SK-N-SH treated with all-trans-retinoic acid at 6 μM for 48 hours (cell line): ENCODE results near the gene TNIK.

Source experiments
- ATAC-seq: fragments of 200-7000 bp; cut with Tn5 transposase; 3 replicates; pipeline ENCODE4 v1.9.1; 2020; ENCODE audit warnings: mild to moderate bottlenecking, moderate library complexity
- BACH2 ChIP-seq: fragments of 250-450 bp; sonication (Bioruptor Pico); IDR thresholded peaks from 2 replicates; pipeline ENCODE4 v1.9.0; 2021; ENCODE audit warnings: mild to moderate bottlenecking, borderline replicate concordance
- CREB5 ChIP-seq: fragments of 250-450 bp; sonication (Bioruptor Pico); IDR thresholded peaks from 2 replicates; pipeline ENCODE4 v1.5.1; 2020; ENCODE audit warnings: low read depth, mild to moderate bottlenecking, moderate library complexity
- CSDC2 ChIP-seq: fragments of 250-450 bp; sonication (Bioruptor Pico); IDR thresholded peaks from 2 replicates; pipeline ENCODE4 v1.5.0; 2020; ENCODE audit warnings: mild to moderate bottlenecking, moderate library complexity
- CSRNP3 ChIP-seq: fragments of 250-450 bp; sonication (Bioruptor Pico); IDR thresholded peaks from 2 replicates; pipeline ENCODE4 v1.5.1; 2021; ENCODE audit warnings: mild to moderate bottlenecking, moderate library complexity
- ESRRG ChIP-seq: fragments of 250-450 bp; sonication (Bioruptor Pico); IDR thresholded peaks from 2 replicates; pipeline ENCODE4 v1.6.1; 2021; ENCODE audit warnings: mild to moderate bottlenecking
- GLIS3 ChIP-seq: fragments of 250-450 bp; sonication (Bioruptor Pico); IDR thresholded peaks from 2 replicates; pipeline ENCODE4 v1.5.0; 2020; ENCODE audit warnings: mild to moderate bottlenecking, moderate library complexity
- ISL1 ChIP-seq: fragments of 250-450 bp; sonication (Bioruptor Pico); IDR thresholded peaks from 2 replicates; pipeline ENCODE4 v2.1.2; 2022; ENCODE audit warnings: mild to moderate bottlenecking, moderate library complexity
- OSR1 ChIP-seq: fragments of 250-450 bp; sonication (Bioruptor Pico); IDR thresholded peaks from 2 replicates; pipeline ENCODE4 v1.8.0; 2022; ENCODE audit warnings: moderate library complexity, mild to moderate bottlenecking, inconsistent platforms
- PATZ1 ChIP-seq: fragments of 250-450 bp; sonication (Bioruptor Pico); IDR thresholded peaks from 2 replicates; pipeline ENCODE4 v1.8.0; 2020; ENCODE audit warnings: mild to moderate bottlenecking, moderate library complexity, borderline replicate concordance
- POU6F1 ChIP-seq: fragments of 250-450 bp; sonication (Bioruptor Pico); IDR thresholded peaks from 2 replicates; pipeline ENCODE4 v1.8.0; 2021; ENCODE audit warnings: low read depth, mild to moderate bottlenecking, moderate library complexity, borderline replicate concordance
- PPARA ChIP-seq: fragments of 250-450 bp; sonication (Bioruptor Pico); IDR thresholded peaks from 2 replicates; pipeline ENCODE4 v1.5.0; 2020; ENCODE audit warnings: mild to moderate bottlenecking, borderline replicate concordance
- RARB ChIP-seq: fragments of 250-450 bp; sonication (Bioruptor Pico); IDR thresholded peaks from 2 replicates; pipeline ENCODE4 v1.8.0; 2021; ENCODE audit warnings: mild to moderate bottlenecking, moderate library complexity
- TOX ChIP-seq: fragments of 250-450 bp; sonication (Bioruptor Pico); IDR thresholded peaks from 2 replicates; pipeline ENCODE4 v1.8.0; 2021; ENCODE audit warnings: mild to moderate bottlenecking, moderate library complexity, borderline replicate concordance
- ZC3H10 ChIP-seq: fragments of 250-450 bp; sonication (Bioruptor Pico); IDR thresholded peaks from 2 replicates; pipeline ENCODE4 v1.5.1; 2021; ENCODE audit warnings: mild to moderate bottlenecking, moderate library complexity
- ZFP3 ChIP-seq: fragments of 250-450 bp; sonication (Bioruptor Pico); IDR thresholded peaks from 2 replicates; pipeline ENCODE4 v1.5.0; 2020; ENCODE audit warnings: mild to moderate bottlenecking, moderate library complexity
- ZNF565 ChIP-seq: fragments of 450-650 bp; formaldehyde crosslinking; conservative IDR thresholded peaks from 2 replicates; pipeline ENCODE4 v1.5.0; 2020; ENCODE audit warnings: low read depth, mild to moderate bottlenecking, moderate library complexity
- ZNF70 ChIP-seq: fragments of 450-650 bp; formaldehyde crosslinking; IDR thresholded peaks from 2 replicates; pipeline ENCODE4 v1.5.0; 2020; ENCODE audit warnings: mild to moderate bottlenecking, moderate library complexity

The TNIK gene

DNA sequence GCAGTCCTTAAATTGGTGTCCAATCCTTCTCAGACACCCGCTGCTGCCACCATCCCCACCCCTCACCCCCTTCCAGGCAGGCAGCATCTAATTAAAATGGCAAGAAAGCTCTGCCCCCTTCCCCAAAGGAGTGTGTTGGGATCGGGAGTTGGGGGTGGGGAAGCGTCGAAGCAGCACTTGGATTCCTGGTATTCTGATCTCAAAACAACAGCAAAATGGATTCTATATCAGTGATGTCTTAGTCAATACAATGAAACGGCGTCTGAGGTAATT lies 1.4 kb downstream of the TNIK start:
- TF ChIP-seq CSDC2 (CRISPR knock-in tag) (no peak), CSRNP3 (no peak), ZC3H10 (CRISPR knock-in tag) (no peak), ZFP3 (CRISPR knock-in tag) (no peak), RARB (CRISPR knock-in tag) (no peak), BACH2 (no peak), POU6F1 (no peak), TOX (CRISPR knock-in tag) (no peak), ZNF70 (no peak), ISL1 (CRISPR knock-in tag) (no peak), CREB5 (CRISPR knock-in tag) (no peak), OSR1 (no peak), GLIS3 (no peak), ZNF565 (CRISPR knock-in tag) (no peak), ESRRG (CRISPR knock-in tag) (no peak), PPARA (no peak)

DNA sequence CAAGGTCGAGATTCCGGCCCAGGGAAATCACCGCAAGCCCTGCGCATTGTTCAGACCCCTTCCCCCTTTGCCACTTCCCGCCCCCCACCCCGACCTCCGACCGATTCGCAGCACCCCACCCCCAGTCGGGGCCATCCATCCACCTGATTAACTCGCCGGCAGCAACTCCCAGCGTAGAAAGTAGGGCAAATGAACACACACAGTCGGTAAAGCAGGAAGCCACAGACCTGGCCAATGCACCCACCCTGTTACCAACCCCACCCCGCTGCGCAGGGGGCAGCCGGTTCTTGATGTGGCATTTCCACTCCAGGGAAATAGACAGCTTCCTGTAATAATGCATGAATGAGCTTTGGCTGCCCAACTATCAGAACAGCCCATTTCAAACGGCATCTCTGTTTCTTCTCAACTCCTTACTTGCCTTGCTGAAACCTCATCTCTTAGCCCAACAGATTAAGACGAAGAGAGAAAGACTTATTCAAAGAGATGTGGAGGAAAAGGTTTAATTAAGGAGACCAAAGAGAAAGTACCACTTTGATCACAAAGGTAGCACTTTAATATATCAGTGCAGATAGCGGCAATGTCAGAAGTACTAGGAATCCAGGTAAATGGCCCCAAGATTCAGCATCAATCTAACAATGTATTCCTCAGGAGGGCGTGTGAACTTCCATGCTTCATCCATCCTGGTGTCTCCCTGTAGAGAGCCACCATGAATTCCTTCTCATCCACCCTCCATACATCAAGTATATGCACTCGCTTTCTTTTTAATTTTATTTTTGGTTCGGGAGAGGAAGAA lies 1.9 kb downstream of the TNIK start:
- TF ChIP-seq CSRNP3: no peak
- ATAC-seq: no peak

More for the DNA sequence above, 1.4 kb downstream of the TNIK start:
- ATAC-seq: no peak

- TF ChIP-seq ISL1 (CRISPR knock-in tag) (no peak), CSDC2 (CRISPR knock-in tag) (no peak), PPARA (no peak), CSRNP3 (no peak), TOX (CRISPR knock-in tag) (no peak), ZNF565 (CRISPR knock-in tag) (no peak), BACH2 (no peak), ZC3H10 (CRISPR knock-in tag) (no peak), OSR1 (no peak), ZNF70 (no peak), PATZ1 (no peak), CREB5 (CRISPR knock-in tag) (no peak)
Measured at GRCh38 chr3:171457607-171458061, 2.6 kb downstream of the TNIK start.

More at GRCh38 chr3:171457607-171458061, 2.6 kb downstream of the TNIK start:
- ATAC-seq: no peak
